Activated CD4-positive, CD25-positive, alpha-beta regulatory T cell (primary cell): ENCODE measurements around the gene CIDEB.

Experiments
- DNase-seq, 4 experiments: peaks; one replicate each; lab custom pipeline; 2025; lab: John Stamatoyannopoulos, UW

The CIDEB gene

GRCh38 chr14:24269910-24270536 lies 37.8 kb downstream of the CIDEB start:
- no peak for DNase-seq

DNA sequence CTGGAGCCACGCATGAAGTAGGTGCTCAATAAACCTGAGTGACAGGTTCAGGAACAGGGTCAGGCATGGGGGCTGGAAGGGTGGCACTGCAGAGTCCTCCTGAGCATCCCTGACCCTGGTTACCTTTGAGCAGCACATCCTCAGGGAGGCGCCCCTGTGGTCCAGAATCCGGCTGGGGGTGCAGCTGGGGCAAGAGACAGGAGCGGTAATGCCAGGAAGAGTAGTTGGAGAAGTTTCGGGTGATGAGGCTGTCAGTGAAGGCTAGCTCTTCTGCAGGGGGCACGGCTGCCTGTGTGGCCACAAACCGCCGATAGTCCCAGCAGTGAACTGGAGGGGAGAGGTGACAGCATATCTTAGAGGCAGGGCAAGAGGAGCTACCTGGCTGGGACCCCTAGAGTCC lies 38.4 kb downstream of the CIDEB start:
- no peak for DNase-seq

- no peak for DNase-seq
These were observed 39.6 kb downstream of the CIDEB start for GRCh38 chr14:24268225-24268624.

- no peak for DNase-seq
These were observed 40.3 kb downstream of the CIDEB start for GRCh38 chr14:24267516-24267915.

DNA sequence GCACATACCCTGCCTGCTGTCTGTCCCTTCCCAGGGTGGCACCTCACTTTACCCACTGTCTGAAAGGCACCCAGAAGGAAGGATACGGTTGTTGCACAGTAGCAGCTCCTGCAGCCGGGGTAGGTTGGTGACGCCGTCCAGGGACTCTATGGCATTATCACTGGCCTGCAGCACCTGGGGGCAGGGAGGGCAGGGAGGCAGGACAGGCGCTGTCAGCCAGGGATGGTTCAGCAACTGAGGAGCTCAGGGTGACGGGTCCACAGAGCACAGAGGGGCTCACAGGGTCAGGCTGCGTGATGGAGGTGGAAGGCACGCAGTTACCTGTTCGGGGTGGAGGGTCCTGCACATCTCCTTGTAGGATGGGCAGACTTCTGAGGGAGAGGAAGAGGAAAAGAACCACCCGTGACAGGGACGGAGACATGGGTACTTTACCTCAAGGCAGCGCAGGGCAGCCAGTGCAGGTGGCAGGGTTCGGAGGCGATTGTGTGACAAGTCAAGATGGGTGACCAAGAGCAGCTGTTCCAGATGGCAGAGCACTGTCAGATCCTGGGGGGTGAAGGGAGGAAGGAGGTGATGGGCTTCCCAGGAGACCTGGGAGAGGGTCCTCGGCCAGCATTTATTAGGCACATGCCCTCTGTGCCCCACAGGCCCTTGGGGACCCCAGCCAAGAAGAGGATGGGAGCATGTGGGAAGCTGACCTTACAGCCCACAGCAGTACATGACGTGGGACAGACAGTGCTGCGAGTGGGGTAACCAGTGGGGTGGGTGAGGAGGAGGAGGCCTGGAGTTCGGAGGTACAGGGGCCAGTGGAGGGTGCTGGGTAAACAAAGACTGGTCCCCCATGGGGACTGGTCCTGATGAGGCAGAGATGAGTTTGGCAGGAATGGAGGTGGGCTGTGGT lies 41.2 kb downstream of the CIDEB start:
- DNase-seq: no peak

GRCh38 chr14:24264298-24264697 lies 43.5 kb downstream of the CIDEB start:
- DNase-seq: no peak

GRCh38 chr14:24263848-24264247 lies 43.9 kb downstream of the CIDEB start:
- no peak for DNase-seq

GRCh38 chr14:24262821-24263733 lies 44.7 kb downstream of the CIDEB start, which contains the start of gene TGM1:
Gene TGM1, minus strand, starts transcription at chr14:24263177. Its CDS starts 825 bp downstream, at chr14:24262352.
- no peak for DNase-seq

DNA sequence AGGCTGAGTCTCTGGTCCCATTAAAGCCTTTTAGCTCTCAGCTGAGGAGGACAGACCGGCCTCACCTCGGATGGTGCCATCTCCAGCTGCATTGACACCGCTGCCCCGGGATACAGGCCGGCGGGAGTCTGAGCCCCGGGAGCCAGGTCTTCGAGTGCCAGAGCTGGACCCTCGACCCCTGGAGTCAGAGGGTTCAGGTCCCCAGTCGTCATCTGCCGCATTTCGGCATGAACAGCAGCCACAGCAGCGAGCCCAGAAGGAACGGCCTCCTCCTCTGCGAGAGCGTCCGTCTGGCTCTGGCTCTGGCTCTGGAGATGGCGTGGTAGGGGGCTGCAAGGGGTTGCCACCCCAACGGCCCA lies 45.8 kb downstream of the CIDEB start:
- no peak for DNase-seq

DNA sequence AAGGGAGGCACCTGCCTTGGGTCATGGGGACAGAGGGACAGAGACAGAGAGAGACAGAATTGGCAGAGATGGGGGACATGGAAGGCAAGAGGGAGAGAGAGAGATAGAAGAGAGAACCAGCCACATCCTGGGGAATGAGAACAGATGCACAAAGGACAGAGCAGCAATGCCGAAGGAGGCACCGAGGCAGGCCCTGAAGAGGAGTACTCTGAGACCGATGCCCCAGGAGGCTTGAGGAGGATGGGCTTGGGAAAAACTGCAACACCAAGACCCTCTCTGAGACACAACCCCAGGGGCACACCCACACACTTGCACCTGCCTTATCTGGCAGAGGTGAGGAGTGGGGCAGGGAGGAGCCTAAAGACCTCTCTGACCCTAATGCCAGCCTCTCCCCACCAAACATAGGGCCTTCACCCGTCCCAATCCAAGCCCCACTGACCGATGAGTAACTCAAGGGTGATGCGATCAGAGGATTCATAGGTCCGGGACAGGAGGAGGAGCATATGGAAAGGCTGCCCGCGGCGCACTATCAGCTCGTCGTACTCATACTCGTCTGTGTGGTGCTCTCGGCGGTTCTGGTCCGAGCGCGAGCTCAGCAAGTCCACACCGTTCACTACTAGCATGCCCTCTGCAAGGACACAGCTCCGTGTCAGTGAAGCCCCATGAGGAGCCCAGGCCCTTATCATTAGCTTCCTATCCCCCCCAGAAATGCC lies 46.4 kb downstream of the CIDEB start:
- DNase-seq: no peak

DNA sequence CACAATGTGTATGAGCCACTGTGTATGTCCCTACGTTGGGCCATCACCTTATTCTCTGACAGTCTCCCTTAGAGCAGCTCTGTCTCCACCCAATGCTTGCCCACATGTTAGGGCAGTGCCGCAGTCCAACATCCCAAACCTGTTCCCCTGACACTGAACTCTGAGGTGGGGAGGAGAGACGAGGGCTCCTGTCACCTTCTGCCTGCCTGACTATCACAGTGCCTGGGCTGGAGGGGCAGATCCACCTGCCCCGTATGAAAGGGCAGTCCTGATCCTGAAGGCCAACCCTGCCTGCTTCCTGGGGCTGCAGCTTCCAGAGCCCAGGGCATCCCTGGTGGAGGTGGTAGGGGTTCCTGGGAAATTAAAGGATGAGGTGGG lies 47.0 kb downstream of the CIDEB start:
- DNase-seq: no peak

- DNase-seq: no peak
These were observed 47.6 kb downstream of the CIDEB start for GRCh38 chr14:24260026-24260779.

DNA sequence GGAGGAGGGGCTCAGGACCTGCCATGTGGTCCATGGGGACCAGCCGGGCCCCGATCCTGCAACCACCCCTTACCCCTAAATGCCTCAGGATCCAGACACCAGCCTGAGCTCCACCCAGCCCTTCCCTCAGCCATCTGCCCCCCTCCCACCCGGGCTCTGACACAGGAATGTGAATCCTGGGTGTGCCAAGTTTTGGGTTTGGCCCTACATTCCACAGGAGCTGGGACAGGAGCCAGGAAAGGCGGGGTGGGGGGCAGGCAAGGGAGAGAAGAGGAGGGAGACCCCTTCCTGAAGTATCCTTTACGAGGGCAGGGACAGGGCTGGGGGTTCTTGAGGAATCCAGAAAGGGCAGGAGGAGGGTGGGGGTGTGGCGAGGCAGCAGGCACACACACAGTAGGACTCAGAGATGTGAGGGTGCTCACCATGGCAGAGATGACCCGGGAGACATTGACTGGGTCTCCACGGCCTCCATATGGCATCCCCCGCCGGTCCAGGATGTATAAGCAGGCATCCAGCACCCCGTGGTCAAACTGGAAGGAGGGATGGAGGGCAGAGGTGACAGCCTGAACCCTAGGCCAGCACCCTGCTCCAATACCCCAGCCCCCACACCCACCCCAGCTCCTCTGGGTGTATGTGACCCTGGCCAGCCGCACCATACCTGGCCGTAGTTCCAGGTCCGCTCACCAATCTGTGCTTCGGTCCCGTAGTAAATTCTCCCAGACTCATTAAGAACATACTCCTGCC lies 48.3 kb downstream of the CIDEB start:
- DNase-seq: no peak

DNA sequence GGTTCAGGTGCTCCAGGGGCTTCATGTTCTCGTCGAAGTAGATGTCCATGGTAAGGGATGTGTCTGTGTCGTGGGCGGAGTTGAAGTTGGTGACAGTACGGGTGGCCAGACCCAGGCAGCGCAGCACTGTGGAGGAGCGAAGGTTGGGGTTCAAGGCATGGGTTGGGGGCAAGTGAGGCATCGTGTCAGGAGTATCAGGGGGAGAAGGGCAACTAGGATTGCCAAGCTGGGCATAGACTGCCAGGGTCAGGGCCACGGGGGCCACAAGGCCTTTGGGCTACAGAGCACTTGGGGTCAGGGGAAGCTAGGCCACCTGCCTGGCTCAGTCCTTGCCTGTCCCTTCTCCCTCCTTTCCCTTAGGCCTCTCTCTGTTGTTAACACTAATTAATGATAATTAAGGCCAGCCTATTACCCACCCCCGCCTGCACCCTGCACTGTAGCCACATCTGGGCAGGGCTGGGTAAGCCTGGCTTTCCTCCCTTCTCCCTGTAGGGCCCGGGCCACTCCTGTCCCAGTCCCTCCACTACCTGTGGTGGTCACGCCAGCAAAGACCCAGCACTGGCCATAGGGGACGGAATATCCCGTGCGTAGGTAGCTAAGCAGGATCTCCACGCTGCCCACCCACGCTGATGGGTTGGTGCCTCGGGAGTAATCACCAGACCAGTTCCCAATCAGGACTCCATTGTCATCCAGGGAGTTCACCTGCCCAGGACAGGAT lies 49.1 kb downstream of the CIDEB start:
- DNase-seq: no peak

DNA sequence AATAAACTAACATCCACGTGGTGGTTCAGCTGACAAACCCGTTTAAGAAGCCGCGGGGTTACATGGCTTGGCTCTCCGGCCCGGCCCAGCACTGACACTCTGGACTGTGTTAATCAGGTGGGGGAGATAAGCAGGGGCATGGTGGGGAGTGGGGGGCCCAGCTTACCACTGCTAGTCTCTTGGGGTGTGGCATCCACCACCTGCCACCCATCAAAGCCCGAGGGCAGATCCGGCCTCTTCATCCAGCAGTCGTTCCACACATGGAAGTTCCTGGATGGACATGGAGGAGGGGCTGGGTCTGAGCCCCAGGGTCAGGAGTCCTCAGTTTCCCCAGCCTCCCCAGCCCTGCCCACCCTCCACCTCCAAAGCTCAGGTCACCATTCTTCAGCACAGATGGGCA lies 49.7 kb downstream of the CIDEB start:
- no peak for DNase-seq

GRCh38 chr14:24256960-24257359 lies 50.8 kb downstream of the CIDEB start:
- no peak for DNase-seq

DNA sequence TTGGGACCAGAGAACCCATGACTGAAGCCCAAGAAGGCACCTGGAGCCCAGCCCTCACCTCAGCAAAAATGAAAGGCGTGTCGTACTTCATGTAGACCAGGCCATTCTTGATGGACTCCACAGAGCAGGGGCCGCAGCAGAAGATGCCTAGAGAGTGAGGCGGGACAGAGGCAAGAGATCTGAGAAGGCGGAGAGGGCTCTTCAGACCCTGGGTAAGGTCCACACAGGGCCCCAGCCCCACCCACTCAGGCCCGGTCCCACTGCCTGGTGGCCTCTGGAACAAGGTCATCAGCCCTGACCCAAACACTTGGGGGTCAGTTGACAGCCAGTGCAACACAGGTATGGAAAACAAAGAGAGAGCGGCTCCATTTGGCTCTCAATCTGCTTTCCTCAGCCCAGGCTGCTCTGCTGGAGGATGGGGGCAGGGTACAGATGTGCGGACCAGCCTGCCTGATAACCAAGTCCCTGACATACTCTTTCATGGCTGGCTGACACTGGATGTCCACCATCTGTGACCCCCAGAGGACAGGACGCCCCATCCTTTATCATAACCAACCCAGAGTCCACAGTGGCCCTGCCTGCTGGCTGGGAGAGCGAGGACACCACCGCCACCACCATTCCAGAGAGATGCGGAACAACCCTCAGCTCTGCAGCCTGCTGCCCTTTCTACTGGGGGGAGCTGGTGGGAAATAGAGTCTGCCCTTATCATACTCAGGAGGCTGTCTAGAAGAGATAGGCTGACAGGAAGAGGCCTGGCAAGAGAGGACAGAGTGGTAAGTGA lies 51.7 kb downstream of the CIDEB start:
- no peak for DNase-seq

DNA sequence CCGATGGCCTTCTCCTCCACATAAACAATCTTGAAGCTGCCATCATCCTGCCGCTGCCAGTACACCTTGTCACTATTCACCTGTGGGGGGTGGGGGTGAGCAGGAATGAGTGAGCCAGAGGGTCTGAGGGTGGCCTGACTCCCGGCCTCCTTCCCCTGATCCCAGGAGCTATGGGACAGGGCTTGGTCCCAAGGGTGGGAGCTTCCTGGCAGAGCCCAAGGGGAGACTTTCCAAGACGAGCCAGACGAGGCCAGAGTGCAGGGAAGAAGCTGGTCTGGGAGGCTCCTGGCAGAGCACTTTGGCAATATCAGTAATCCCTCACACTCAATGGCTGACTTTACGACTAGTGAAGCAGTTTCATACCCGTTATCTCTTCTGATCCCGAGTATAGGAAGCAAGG lies 52.3 kb downstream of the CIDEB start:
- DNase-seq: no peak
